Natural killer cell (primary cell): Measurements from ENCODE around the gene SMARCD2. TPM values are rescaled to one million over a fixed set of nuclear protein-coding genes. Genes with fewer than 3 reads are reported as not detected.
A peak's percentile ranks its signal among the peaks of the same experiment; 100 is the strongest.

Source experiments
- ATAC-seq, 3 donors: fragments of 150-1000 bp in 2 of 3; fragments of 200-7000 bp in 1 of 3; cut with Tn5 transposase; 1 replicate in 1 of 3; 2 replicates in 2 of 3; pipeline ENCODE4 v1.10.0; 2021; ENCODE audit warnings: mild to moderate bottlenecking in 2 of 3, moderate library complexity in 2 of 3
- DNase-seq, 2 donors: peaks; one replicate each; pipeline versions ENCODE4 v3.0.0 to v3.0.0-alpha.2; 2013 to 2021; ENCODE audit warnings: mixed read lengths in 1 of 2
- H3K27ac ChIP-seq: one replicate; pipeline ENCODE4 v1.5.1; 2013; ENCODE audit warnings: mild to moderate bottlenecking, low read length
- H3K27me3 ChIP-seq: one replicate; pipeline ENCODE4 v1.6.1; 2013; ENCODE audit warnings: low read length; ENCODE audit not compliant: control insufficient read depth, insufficient read depth
- H3K36me3 ChIP-seq: one replicate; pipeline ENCODE4 v1.6.1; 2013; ENCODE audit warnings: low read length; ENCODE audit not compliant: control insufficient read depth, insufficient read depth
- H3K4me1 ChIP-seq: one replicate; pipeline ENCODE4 v1.6.1; 2013; ENCODE audit warnings: low read length; ENCODE audit not compliant: control insufficient read depth, insufficient read depth
- H3K4me3 ChIP-seq: one replicate; pipeline ENCODE4 v1.5.1; 2013; ENCODE audit warnings: low read length
- H3K9me3 ChIP-seq: one replicate; pipeline ENCODE4 v1.6.1; 2013; ENCODE audit warnings: low read length; ENCODE audit not compliant: control insufficient read depth, insufficient read depth
- H3K27ac Mint-ChIP-seq, 2 donors: one replicate each; pipeline ENCODE4 v1.8.0; 2022; ENCODE audit warnings: mild to moderate bottlenecking in 2 of 2, mixed read lengths in 2 of 2, moderate library complexity in 1 of 2
- H3K27me3 Mint-ChIP-seq, 2 donors: one replicate each; pipeline ENCODE4 v1.8.0; 2022; ENCODE audit warnings: low read depth in 2 of 2, mixed read lengths in 2 of 2
- H3K36me3 Mint-ChIP-seq: one replicate; pipeline ENCODE4 v1.8.0; 2022; ENCODE audit warnings: mixed read lengths
- H3K4me1 Mint-ChIP-seq, 2 donors: one replicate each; pipeline ENCODE4 v1.8.0; 2022; ENCODE audit warnings: mixed read lengths in 2 of 2
- H3K4me3 Mint-ChIP-seq: one replicate; pipeline ENCODE4 v1.8.0; 2022; ENCODE audit warnings: mild to moderate bottlenecking, moderate library complexity, mixed read lengths
- H3K9me3 Mint-ChIP-seq, 2 donors: one replicate each; pipeline ENCODE4 v1.8.0; 2022; ENCODE audit warnings: mixed read lengths in 2 of 2
- CTCF ChIP-seq: fragments of 200-600 bp; IDR thresholded peaks from one replicate; pipeline ENCODE4 v1.8.0; 2022; ENCODE audit warnings: antibody characterized with exemption
- WGBS: methylation state at CpG from one replicate; pipeline ENCODE4 v1.1.7; 2013; ENCODE audit warnings: missing lambda C conversion rate; ENCODE audit not compliant: insufficient coverage; 5-methylcytosine and 5-hydroxymethylcytosine counted together
- intact Hi-C: fragments of 100-400 bp; cut with micrococcal nuclease; formaldehyde crosslinking; loops from one replicate; pipeline ENCODE4 v1.14.2; 2022
- total RNA-seq, 4 donors: library from RNA; stranded (reverse); fragments of 120-200 nt in 1 of 4; gene quantifications; one replicate each; pipeline versions ENCODE4 v1.2.3 to v1.2.4, GENCODE V29; 2013 to 2022

SMARCD2 gene
- total RNA-seq, 3 donors from 2014 or later (not counting 1 experiment from before 2014, with no cell fraction given): 131 to 162 (median 139) TPM

DNA sequence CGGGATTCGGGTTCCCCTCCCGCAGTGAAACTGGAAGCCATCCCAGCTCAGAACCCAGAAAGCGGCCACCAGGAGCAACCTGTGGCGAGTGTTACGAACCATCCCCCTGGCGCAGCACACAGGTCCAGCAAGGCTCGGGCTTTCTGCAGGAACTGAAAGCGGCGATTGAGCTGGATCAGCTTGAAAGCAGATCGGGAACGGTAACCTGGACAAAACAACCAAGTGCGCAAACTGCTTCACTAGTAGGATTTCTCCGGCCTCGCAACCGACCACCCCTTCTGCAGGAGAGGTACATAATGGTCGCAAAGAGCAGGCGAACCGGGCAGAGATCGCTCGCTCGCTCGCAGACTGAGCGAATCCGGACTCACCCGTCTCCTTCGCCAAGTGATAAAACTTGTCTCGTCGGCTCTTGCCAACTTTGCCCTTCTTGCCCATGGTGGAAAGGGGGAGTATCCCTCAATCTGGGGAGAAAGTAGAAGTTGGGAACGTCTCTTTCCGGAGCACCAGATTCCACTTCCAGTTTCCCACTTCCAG, 15.9 kb downstream of the SMARCD2 start:
- peak overlapping the region; percentile 78 for H3K4me3 ChIP-seq
- intact Hi-C loops: loop anchor here (1.0 to 2.0 kb wide), 3 partner anchors 17 to 128 kb away; partner anchors contain the start of gene CCDC47
- H3K4me1 ChIP-seq: peaks cover 33% of the 10 kb centered on the region
- no peaks in the 10 kb centered on the region for H3K9me3 ChIP-seq
- DNase-seq (peak in 1 of 2 donors; percentile 36), ATAC-seq (peak; percentile 6 to 13 (median 9))
- peak overlapping the region; percentile 91 for H3K27ac ChIP-seq
- Mint-ChIP-seq H3K4me3 (peak overlapping the region; percentile 99), H3K4me1 (peaks cover 36 to 60% of the 10 kb centered on the region in 2 donors), H3K9me3 (no peaks in the 10 kb centered on the region), H3K27ac (peak overlapping the region; percentile 96 to 99), H3K36me3 (peaks cover 15% of the 10 kb centered on the region), H3K27me3 (no peaks in the 10 kb centered on the region)
- H3K27me3 ChIP-seq: no peaks in the 10 kb centered on the region
- TF ChIP-seq CTCF: no peak
- under 1% methylated on average over 31 of the region's 31 CpGs for WGBS
- peaks cover 65% of the 10 kb centered on the region for H3K36me3 ChIP-seq

- peak overlapping the region; percentile 7 to 61 for H3K27ac Mint-ChIP-seq
- 89% methylated on average over 7 of the region's 9 CpGs for WGBS
- H3K9me3 Mint-ChIP-seq: no peaks in the 10 kb centered on the region
- Histone ChIP-seq H3K36me3 (peaks cover 62% of the 10 kb centered on the region), H3K27ac (no peak overlapping the region), H3K9me3 (no peaks in the 10 kb centered on the region), H3K27me3 (no peaks in the 10 kb centered on the region), H3K4me3 (no peak overlapping the region), H3K4me1 (peaks cover 29% of the 10 kb centered on the region)
- DNase-seq (no peak), ATAC-seq (no peak)
- peaks cover 15% of the 10 kb centered on the region for H3K36me3 Mint-ChIP-seq
- H3K4me3 Mint-ChIP-seq: no peak overlapping the region
- peaks cover 38 to 60% of the 10 kb centered on the region in 2 donors for H3K4me1 Mint-ChIP-seq
- intact Hi-C loops: no loop called here
- H3K27me3 Mint-ChIP-seq: no peaks in the 10 kb centered on the region
- no peak for TF ChIP-seq CTCF
Measured at GRCh38 chr17:63824362-63824761, 18.1 kb downstream of the SMARCD2 start.

- Histone ChIP-seq H3K4me3 (no peak overlapping the region), H3K36me3 (peaks cover 64% of the 10 kb centered on the region), H3K27me3 (no peaks in the 10 kb centered on the region), H3K9me3 (no peaks in the 10 kb centered on the region), H3K4me1 (peaks cover 25% of the 10 kb centered on the region), H3K27ac (no peak overlapping the region)
- Mint-ChIP-seq H3K4me1 (peaks cover 38 to 55% of the 10 kb centered on the region in 2 donors), H3K27me3 (no peaks in the 10 kb centered on the region), H3K36me3 (peaks cover 21% of the 10 kb centered on the region), H3K27ac (peak overlapping the region; percentile 7 to 61), H3K9me3 (no peaks in the 10 kb centered on the region), H3K4me3 (no peak overlapping the region)
- 92% methylated on average over 10 of the region's 13 CpGs for WGBS
- intact Hi-C loops: no loop called here
- ATAC-seq: no peak
- no peak for DNase-seq
- no peak for TF ChIP-seq CTCF
Measured at GRCh38 chr17:63823659-63824331, 18.7 kb downstream of the SMARCD2 start.
